Mesendoderm (in vitro differentiated cells): ENCODE results near the gene NUDT6.

Experiments
- DNase-seq: peaks from one replicate; pipeline ENCODE4 v3.0.0; 2013
- H2AK5ac ChIP-seq: 2 replicates; pipeline ENCODE4 v1.6.1; 2013; ENCODE audit warnings: low read length, inconsistent platforms
- H2BK120ac ChIP-seq: 2 replicates; pipeline ENCODE4 v1.6.1; 2013; ENCODE audit warnings: low read depth, mild to moderate bottlenecking, low read length, moderate library complexity, mixed read lengths
- H2BK15ac ChIP-seq: replicated peaks from 2 replicates; pipeline ENCODE4 v1.6.1; 2013; ENCODE audit warnings: low read depth, mild to moderate bottlenecking, moderate library complexity
- H2BK5ac ChIP-seq: 2 replicates; pipeline ENCODE4 v1.6.1; 2013; ENCODE audit warnings: low read length, inconsistent platforms
- H3K18ac ChIP-seq: 2 replicates; pipeline ENCODE4 v1.6.1; 2013; ENCODE audit warnings: mild to moderate bottlenecking, low read length, mixed read lengths
- H3K23ac ChIP-seq: one replicate; pipeline ENCODE4 v1.6.1; 2013; ENCODE audit warnings: low read length
- H3K27ac ChIP-seq: 2 replicates; pipeline ENCODE4 v1.5.1; 2013; ENCODE audit warnings: low read depth, mild to moderate bottlenecking, inconsistent platforms, low read length, moderate library complexity
- H3K27me3 ChIP-seq: 2 replicates; pipeline ENCODE4 v1.6.1; 2013; ENCODE audit warnings: low read length, control low read depth, mild to moderate bottlenecking, inconsistent platforms; ENCODE audit not compliant: insufficient read depth, poor library complexity
- H3K36me3 ChIP-seq: 2 replicates; pipeline ENCODE4 v1.6.1; 2013; ENCODE audit warnings: low read length, inconsistent platforms; ENCODE audit not compliant: control insufficient read depth, insufficient read depth
- H3K4ac ChIP-seq: one replicate; pipeline ENCODE4 v1.6.1; 2013; ENCODE audit warnings: low read depth, mild to moderate bottlenecking, low read length, moderate library complexity
- H3K4me1 ChIP-seq: 2 replicates; pipeline ENCODE4 v1.6.1; 2013; ENCODE audit warnings: low read depth, low read length, inconsistent platforms; ENCODE audit not compliant: control insufficient read depth
- H3K4me2 ChIP-seq: 2 replicates; pipeline ENCODE4 v1.6.1; 2013; ENCODE audit warnings: low read length
- H3K4me3 ChIP-seq: 2 replicates; pipeline ENCODE4 v1.5.1; 2013; ENCODE audit warnings: mild to moderate bottlenecking, low read length
- H3K56ac ChIP-seq: one replicate; pipeline ENCODE4 v1.6.1; 2013; ENCODE audit warnings: low read length
- H3K79me1 ChIP-seq: 2 replicates; pipeline ENCODE4 v1.6.1; 2013; ENCODE audit warnings: low read length, inconsistent platforms
- H3K79me2 ChIP-seq: 2 replicates; pipeline ENCODE4 v1.6.1; 2013; ENCODE audit warnings: mild to moderate bottlenecking, low read length; ENCODE audit not compliant: control insufficient read depth, insufficient read depth
- H3K9ac ChIP-seq: 2 replicates; pipeline ENCODE4 v1.6.1; 2013; ENCODE audit warnings: low read length, inconsistent platforms
- H4K5ac ChIP-seq: one replicate; pipeline ENCODE4 v1.6.1; 2013; ENCODE audit warnings: low read length
- H4K8ac ChIP-seq: one replicate; pipeline ENCODE4 v1.6.1; 2013; ENCODE audit warnings: low read depth, mild to moderate bottlenecking, control low read depth, low read length, moderate library complexity
- WGBS: extraction: QIAGEN DNeasy Blood & Tissue Kit; methylation state at CpG from one replicate; pipeline ENCODE4 v1.1.7; 2013; ENCODE audit warnings: low lambda C conversion rate, missing lambda C conversion rate; ENCODE audit not compliant: insufficient coverage; ENCODE audit errors: extremely low coverage; 5-methylcytosine and 5-hydroxymethylcytosine counted together

NUDT6 gene

DNA sequence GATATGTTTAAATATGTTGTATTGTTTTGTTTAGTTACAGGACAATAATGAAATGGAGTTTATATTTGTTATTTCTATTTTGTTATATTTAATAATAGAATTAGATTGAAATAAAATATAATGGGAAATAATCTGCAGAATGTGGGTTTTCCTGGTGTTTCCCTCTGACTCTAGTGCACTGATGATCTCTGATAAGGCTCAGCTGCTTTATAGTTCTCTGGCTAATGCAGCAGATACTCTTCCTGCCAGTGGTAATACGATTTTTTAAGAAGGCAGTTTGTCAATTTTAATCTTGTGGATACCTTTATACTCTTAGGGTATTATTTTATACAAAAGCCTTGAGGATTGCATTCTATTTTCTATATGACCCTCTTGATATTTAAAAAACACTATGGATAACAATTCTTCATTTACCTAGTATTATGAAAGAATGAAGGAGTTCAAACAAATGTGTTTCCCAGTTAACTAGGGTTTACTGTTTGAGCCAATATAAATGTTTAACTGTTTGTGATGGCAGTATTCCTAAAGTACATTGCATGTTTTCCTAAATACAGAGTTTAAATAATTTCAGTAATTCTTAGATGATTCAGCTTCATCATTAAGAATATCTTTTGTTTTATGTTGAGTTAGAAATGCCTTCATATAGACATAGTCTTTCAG is 26.9 kb downstream of the NUDT6 start:
- no peak for DNase-seq
- H2BK15ac ChIP-seq: no peak overlapping the region
- no peaks in the 10 kb centered on the region for H3K4me1 ChIP-seq
- H3K4me2 ChIP-seq: no peak overlapping the region
- no peaks in the 10 kb centered on the region for H3K27me3 ChIP-seq
- no peak overlapping the region for H4K5ac ChIP-seq
- no peak overlapping the region for H2BK5ac ChIP-seq
- no peak overlapping the region for H3K56ac ChIP-seq
- no peak overlapping the region for H3K4me3 ChIP-seq
- H3K79me2 ChIP-seq: no peaks in the 10 kb centered on the region
- H3K9ac ChIP-seq: no peak overlapping the region
- H3K27ac ChIP-seq: no peak overlapping the region
- H4K8ac ChIP-seq: no peak overlapping the region
- H3K18ac ChIP-seq: no peak overlapping the region
- WGBS: no CpG with 5 or more reads among the region's 1 CpG
- peaks cover 2% of the 10 kb centered on the region for H3K79me1 ChIP-seq
- no peaks in the 10 kb centered on the region for H3K36me3 ChIP-seq
- no peak overlapping the region for H2BK120ac ChIP-seq
- no peak overlapping the region for H2AK5ac ChIP-seq
- no peak overlapping the region for H3K4ac ChIP-seq
- H3K23ac ChIP-seq: no peak overlapping the region

DNA sequence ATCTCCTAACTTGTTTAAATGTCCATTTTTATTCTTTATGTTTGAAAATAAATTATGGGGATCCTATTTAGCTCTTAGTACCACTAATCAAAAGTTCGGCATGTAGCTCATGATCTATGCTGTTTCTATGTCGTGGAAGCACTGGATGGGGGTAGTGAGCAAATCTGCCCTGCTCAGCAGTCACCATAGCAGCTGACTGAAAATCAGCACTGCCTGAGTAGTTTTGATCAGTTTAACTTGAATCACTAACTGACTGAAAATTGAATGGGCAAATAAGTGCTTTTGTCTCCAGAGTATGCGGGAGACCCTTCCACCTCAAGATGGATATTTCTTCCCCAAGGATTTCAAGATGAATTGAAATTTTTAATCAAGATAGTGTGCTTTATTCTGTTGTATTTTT is 27.6 kb downstream of the NUDT6 start:
- Histone ChIP-seq H2BK120ac (no peak overlapping the region), H3K27ac (no peak overlapping the region), H3K36me3 (no peaks in the 10 kb centered on the region), H4K8ac (no peak overlapping the region), H3K4ac (no peak overlapping the region), H3K23ac (no peak overlapping the region), H3K4me2 (no peak overlapping the region), H3K4me1 (no peaks in the 10 kb centered on the region), H3K79me2 (no peaks in the 10 kb centered on the region), H3K79me1 (peaks cover 2% of the 10 kb centered on the region), H2AK5ac (no peak overlapping the region), H3K27me3 (no peaks in the 10 kb centered on the region), H3K4me3 (no peak overlapping the region), H3K9ac (no peak overlapping the region), H3K56ac (no peak overlapping the region), H4K5ac (no peak overlapping the region), H2BK15ac (no peak overlapping the region), H2BK5ac (no peak overlapping the region), H3K18ac (no peak overlapping the region)
- DNase-seq: peak; percentile 37
- no CpG with 5 or more reads among the region's 3 CpGs for WGBS

DNA sequence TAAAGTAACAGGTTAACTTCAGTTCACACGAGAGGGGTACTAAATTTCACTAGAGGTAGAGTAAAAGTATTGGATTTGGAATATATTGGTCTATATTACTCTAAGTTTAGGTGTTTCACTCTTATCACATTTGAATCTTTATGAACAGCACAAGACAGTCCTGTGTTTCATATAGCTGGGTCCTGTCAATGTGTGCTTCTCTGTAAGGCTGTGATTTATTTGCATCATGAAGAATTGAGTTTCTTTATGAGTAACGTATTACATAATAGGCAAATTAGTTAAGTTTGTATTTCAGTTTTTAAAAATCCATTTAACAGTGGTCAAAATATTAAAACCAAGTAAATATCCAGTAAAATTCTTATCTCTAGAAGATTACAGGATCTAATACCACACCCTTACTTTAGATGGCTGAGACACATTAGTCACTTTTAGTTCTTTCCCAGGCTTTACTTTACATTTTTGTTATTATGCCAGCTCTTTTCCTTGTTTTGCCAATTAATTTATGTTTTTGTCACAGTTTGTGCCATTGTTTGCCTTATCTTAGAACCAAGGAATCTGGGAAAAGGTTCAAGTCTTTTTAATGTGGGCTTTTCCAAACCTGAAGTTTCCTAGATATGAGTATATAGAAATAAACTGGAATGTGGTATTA is 32.1 kb downstream of the NUDT6 start:
- peaks cover 4% of the 10 kb centered on the region for H3K79me2 ChIP-seq
- H2AK5ac ChIP-seq: no peak overlapping the region
- no peaks in the 10 kb centered on the region for H3K27me3 ChIP-seq
- no peaks in the 10 kb centered on the region for H3K4me1 ChIP-seq
- no peak overlapping the region for H4K8ac ChIP-seq
- DNase-seq: no peak
- no peak overlapping the region for H2BK15ac ChIP-seq
- H4K5ac ChIP-seq: no peak overlapping the region
- H3K27ac ChIP-seq: no peak overlapping the region
- no peak overlapping the region for H3K9ac ChIP-seq
- no peak overlapping the region for H3K56ac ChIP-seq
- no peak overlapping the region for H2BK120ac ChIP-seq
- WGBS: no CpG with 5 or more reads among the region's 2 CpGs
- H3K23ac ChIP-seq: no peak overlapping the region
- H3K18ac ChIP-seq: no peak overlapping the region
- no peak overlapping the region for H3K4me3 ChIP-seq
- H3K36me3 ChIP-seq: no peaks in the 10 kb centered on the region
- H3K4ac ChIP-seq: no peak overlapping the region
- no peak overlapping the region for H3K4me2 ChIP-seq
- H3K79me1 ChIP-seq: peaks cover 4% of the 10 kb centered on the region
- no peak overlapping the region for H2BK5ac ChIP-seq

- H2AK5ac ChIP-seq: no peak overlapping the region
- H3K23ac ChIP-seq: no peak overlapping the region
- H3K36me3 ChIP-seq: no peaks in the 10 kb centered on the region
- no peak overlapping the region for H3K56ac ChIP-seq
- no peaks in the 10 kb centered on the region for H3K27me3 ChIP-seq
- H3K79me1 ChIP-seq: peaks cover 4% of the 10 kb centered on the region
- H3K4me2 ChIP-seq: no peak overlapping the region
- H3K79me2 ChIP-seq: peaks cover 4% of the 10 kb centered on the region
- no peak overlapping the region for H3K4me3 ChIP-seq
- H4K5ac ChIP-seq: no peak overlapping the region
- no peaks in the 10 kb centered on the region for H3K4me1 ChIP-seq
- no peak overlapping the region for H4K8ac ChIP-seq
- no peak overlapping the region for H2BK5ac ChIP-seq
- H2BK120ac ChIP-seq: no peak overlapping the region
- no peak overlapping the region for H3K18ac ChIP-seq
- H3K27ac ChIP-seq: no peak overlapping the region
- H3K9ac ChIP-seq: no peak overlapping the region
- no peak for DNase-seq
- WGBS: no CpG with 5 or more reads among the region's 1 CpG
- H3K4ac ChIP-seq: no peak overlapping the region
- no peak overlapping the region for H2BK15ac ChIP-seq
Observed at GRCh38 chr4:122889726-122890125, 32.7 kb downstream of the NUDT6 start.

GRCh38 chr4:122884499-122884898 is 37.9 kb downstream of the NUDT6 start:
- Histone ChIP-seq H3K4ac (no peak overlapping the region), H4K5ac (no peak overlapping the region), H3K36me3 (no peaks in the 10 kb centered on the region), H2BK15ac (no peak overlapping the region), H3K27ac (no peak overlapping the region), H4K8ac (no peak overlapping the region), H3K23ac (no peak overlapping the region), H3K27me3 (no peaks in the 10 kb centered on the region), H3K18ac (no peak overlapping the region), H3K79me2 (peaks cover 4% of the 10 kb centered on the region), H3K79me1 (peaks cover 7% of the 10 kb centered on the region), H3K4me2 (no peak overlapping the region), H3K56ac (no peak overlapping the region), H3K9ac (no peak overlapping the region), H2BK120ac (no peak overlapping the region), H3K4me3 (no peak overlapping the region), H2BK5ac (no peak overlapping the region), H2AK5ac (no peak overlapping the region), H3K4me1 (no peaks in the 10 kb centered on the region)
- DNase-seq: no peak
- WGBS: no CpG with 5 or more reads among the region's 1 CpG
